Body of pancreas (tissue), 4 donors: ENCODE results near the gene DCDC2C.

Experiments used
- CTCF ChIP-seq, 7 experiments: fragments of 450-650 bp in 4 of 7; fragments of 200-600 bp in 3 of 7; sonication (generic) in 3 of 7; IDR thresholded peaks; one replicate each; pipeline ENCODE4 v1.5.1; 2016 to 2019; ENCODE audit warnings: antibody characterized with exemption in 7 of 7
- POLR2A ChIP-seq, 3 donors: fragments of 450-650 bp; IDR thresholded peaks; one replicate each; pipeline ENCODE4 v1.6.1; 2016; ENCODE audit warnings: antibody characterized with exemption in 3 of 3, mild to moderate bottlenecking in 2 of 3

DNA sequence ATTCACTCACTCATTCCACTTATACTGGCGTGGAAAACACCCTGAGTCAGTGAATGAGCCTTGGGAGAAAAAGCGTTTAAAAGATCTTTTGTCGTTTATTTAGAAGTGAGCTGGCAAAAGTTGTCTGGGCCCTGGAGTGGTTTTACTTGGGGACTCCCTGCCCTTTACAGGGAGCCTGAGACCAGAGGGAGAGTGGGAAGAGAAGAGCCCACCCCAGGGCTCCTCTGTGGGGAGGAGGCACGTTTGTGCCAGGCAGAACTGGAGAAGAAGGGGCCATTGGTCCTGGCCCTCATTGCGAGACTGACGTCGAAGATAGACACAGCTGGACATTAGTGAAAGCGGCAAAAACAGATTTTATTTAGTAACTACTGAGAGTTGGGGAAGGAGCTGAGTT is 25.7 kb downstream of the DCDC2C start:
- TF ChIP-seq CTCF (IDR thresholded peaks at IDR 0.05) (no peak), POLR2A (IDR thresholded peaks at IDR 0.05) (no peak)
